HG03575 (cell line): ENCODE data around the gene HVCN1.

Experiments used
- ATAC-seq: cut with Tn5 transposase; IDR thresholded peaks from one replicate; pipeline ENCODE4 v1.9.1; 2021; ENCODE audit not compliant: unreplicated experiment, insufficient number of reproducible peaks, low FRiP score; ENCODE audit errors: extremely low read depth

HVCN1 gene

DNA sequence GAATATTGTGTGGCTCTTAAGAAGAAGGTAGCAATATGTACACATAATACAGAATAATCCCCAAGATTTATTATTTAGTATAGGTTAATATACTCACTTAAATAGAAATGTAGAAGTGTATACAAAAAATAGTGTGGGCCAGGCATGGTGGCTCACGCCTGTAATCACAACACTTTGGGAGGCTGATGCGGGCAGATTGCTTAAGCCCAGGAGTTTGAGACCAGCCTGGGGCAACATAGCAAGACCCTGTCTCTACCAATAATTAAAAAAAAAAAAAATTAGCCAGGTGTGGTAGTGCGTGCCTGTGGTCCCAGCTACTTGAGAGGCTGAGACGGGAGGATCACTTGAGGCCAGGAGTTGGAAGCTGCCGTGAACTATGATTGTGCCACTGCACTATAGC lies 15.3 kb upstream of the HVCN1 start:
- ATAC-seq, result no peak

DNA sequence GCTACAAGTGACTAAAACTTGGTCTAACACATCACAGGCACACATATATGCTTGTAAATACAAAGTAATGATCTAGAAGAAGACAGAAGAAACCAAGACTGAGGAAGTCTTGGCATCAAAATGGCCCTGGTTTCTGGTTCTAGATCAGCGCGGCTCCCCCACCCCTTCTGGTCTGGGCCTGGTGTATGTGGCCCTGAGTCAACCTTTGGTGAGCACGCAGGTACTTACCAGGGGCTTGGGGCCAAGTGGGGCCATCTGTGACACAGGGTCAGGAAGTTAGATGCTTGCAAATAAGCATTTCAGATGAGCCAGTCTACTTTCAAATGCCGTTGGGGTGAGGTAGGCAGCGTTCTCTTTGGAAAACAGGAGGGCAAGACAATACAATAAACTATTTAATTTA lies 13.2 kb upstream of the HVCN1 start:
- ATAC-seq, result no peak

DNA sequence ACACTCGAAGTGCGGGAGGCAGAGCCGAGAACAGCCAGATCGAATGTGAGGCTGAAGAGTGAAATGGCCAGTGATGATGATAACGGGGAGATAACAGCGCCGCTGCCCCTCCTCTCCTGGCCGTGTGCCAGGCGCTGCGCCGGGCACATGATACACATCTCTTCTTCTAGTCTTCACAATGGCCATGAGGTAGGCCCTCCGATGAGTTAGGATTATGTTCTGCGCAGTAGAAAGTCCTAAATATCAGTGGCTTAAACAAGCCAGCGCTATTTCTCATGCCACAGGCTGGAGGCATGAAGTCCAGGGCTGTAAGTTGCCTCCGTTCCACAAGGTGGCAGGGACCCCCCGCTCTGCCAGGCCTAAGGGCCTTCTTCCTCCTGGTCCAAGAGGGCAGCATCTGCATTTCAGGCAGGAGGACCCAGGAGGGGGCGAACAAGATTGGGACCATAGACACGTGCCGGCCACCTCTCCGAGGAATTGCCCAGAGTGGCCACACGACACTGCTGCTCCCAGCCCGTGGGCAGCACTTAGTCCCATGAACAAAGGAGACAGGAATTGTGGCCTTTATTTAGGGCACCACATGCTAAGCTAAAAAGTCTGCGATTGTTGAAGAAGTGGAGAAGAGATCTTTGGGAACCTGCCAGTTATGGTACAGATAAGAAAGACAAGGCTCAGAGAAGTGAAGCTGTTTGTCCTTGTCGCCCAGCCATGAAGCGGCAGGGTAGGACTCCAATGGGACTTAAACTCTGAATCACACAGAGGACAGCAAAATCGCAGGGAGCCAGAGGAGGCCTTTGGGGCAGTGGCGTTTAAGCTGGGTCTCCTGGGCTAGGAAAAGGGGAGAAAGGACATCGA lies 10.9 kb upstream of the HVCN1 start:
- no peak for ATAC-seq

DNA sequence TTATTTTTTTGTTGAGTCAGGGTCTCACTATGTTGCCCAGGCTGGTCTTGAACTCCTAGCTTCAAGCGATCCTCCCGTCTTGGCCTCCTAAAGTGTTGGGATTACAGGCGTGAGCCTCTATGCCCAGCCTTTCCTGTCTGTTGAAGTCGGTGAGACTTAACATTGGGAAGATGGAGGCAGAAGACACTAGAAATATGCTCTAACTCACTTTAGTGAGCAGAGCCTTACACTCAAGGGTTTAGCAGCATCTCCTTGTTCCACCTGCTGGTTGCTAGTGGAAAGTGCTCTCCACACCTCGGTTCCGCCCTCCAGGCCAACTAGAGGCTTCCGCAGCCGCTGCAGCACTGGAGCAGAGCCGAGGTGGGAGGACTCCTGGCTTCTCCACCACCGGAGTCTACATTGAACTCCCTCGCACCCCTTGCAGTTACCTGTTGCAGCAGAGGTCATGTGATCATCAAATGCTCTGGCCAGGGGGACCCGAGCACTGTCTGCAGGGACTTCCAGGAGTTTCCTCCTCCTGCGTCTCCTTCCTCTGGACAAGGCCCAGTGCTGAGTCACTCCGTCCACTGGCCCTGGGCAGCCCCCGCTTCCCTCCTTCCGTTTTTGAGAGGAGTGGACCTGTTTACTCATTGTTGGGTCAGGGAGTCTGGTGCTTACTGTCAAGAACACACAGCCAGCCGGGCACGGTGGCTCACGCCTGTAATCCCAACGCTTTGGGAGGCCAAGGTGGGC lies 9.4 kb upstream of the HVCN1 start:
- ATAC-seq, result peak; percentile 70

DNA sequence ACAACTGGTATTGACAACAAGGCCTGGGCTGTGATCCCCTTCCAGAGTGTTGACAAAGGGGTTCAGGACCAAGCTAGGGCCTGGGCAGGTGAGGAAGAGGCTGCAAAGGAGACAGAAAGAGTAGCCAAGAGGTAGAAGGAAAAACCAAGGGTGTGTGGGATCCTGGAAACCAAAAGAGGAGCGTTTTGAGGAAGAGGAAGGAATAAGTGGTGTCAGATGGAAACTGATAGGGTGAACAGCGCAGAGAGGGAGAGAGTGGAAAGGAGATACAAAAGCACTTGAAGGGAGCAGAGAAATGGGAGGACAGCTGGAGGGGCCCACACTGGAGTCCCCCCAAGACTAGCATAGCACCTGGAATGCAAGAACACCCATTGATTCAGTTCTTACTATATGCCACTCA lies 8.3 kb upstream of the HVCN1 start:
- no peak for ATAC-seq

DNA sequence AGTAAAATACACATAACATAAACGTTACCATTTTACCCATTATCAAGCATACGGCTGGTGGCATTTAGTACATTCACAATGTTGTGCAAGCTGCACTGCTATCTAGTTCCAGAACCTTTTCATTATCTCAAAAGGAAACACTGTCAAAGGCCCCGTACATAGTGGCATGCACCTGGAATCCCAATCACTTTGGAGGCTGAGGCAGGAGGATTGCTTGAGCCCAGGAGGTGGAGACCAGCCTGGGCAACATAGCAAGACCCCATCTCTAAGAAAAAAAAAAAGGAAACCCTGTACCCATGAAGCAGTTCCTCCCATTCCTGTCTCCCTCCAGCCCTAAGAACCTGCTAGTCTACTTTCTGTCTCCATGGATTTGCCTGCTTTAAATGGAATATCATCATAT lies 7.4 kb upstream of the HVCN1 start:
- ATAC-seq, result no peak

DNA sequence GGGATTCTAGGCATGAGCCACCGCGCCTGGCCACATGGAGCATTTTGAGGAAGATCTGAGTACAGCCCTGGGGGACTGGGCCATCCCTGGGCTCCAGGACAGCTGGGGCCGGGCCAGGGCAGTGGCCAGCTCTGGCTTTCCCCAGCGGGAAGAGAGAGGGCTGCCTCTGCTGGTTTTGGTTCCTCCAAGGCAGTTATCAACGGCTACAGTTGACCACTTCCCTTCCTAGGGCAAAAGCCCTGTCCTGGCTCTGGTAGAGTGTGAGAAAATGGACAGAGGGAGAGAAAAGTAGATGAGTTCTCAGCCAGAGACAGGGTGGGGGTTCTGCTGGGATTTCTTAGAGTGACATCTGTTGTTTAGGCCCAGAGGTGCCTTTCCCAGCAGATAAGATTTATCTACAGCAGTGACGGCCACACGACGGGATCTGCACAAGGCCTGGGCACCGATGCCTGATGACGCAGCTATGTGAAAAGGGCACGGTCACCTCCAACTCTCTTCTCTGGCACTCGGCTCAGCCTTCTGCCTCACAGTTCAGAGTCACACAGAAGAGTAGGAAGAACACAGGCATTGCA lies 5.5 kb upstream of the HVCN1 start:
- no peak for ATAC-seq

DNA sequence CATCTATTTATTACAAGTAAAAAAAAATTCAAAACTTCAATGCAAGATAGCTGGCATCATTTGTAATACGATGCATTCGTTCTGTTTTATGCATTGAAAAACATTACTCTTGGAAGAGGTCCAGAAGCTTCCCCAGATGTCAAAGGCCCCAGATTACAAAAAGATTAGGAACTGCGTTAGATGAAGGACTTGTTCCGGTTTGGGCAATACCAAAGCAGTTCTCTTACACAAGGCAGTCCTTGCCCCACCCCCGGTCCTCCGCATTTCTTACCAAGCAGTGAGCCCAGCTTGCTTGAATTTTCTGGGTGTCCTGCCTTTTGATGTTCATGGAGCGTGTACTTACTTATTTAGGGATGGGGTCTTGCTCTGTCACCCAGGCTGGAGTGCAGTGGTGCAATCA lies 4.8 kb upstream of the HVCN1 start:
- no peak for ATAC-seq

DNA sequence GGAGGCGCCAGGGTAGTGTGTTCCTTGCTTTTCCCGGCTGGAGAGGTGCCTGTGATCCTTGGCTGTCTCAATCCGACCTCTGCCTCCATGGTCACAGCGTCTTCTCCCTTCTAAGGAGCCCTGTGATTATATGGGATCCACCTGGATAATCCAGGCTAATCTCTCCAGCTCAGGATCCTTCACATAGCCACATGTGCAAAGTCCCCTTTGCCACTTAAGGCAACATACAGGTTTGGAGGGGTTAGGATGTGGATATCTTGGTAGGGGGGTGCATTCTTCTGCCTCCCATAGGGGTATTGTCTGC lies 1.2 kb upstream of the HVCN1 start:
- ATAC-seq, result no peak

DNA sequence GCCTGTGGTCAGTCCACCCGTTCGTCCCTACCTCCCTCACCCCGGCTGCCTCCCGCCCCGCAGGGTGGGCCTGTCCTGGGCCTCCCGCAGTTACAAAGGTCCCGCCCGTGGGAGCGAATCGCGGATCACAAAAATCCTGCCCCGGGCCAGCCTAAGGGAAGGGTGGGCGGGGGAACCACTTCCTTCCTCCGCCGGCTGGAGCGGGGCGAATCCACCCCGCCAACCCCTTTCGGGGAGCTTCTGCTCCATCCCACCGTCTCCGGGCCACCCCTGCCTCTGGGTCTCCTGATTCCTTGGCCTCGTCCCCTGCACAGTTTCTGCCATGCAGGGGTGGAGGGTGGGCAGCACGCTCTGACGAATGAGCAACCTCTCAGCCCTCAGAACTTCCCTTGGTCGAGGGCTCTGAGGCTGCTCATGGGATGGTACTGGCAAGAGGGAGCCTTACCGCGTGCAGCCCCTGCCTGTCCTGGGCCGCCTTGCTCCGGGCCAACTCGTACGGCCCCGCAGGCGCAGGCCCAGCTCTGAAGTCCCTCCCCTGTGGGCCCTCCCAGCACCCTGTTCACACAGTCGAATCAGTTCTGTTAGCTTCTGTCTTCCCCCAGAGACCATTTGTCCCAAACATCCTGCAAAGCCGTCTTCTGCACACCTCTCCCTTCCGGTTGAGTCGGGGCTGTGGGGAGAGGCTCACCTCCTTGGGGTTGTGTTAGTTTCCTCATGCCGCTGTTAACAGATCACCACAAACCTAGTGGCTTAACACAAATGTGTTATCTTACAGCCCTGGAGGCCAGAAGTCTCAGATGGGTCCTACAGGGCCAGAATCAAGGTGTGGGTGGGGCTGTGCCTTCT lies 589 bp upstream of the HVCN1 start:
- no peak for ATAC-seq

DNA sequence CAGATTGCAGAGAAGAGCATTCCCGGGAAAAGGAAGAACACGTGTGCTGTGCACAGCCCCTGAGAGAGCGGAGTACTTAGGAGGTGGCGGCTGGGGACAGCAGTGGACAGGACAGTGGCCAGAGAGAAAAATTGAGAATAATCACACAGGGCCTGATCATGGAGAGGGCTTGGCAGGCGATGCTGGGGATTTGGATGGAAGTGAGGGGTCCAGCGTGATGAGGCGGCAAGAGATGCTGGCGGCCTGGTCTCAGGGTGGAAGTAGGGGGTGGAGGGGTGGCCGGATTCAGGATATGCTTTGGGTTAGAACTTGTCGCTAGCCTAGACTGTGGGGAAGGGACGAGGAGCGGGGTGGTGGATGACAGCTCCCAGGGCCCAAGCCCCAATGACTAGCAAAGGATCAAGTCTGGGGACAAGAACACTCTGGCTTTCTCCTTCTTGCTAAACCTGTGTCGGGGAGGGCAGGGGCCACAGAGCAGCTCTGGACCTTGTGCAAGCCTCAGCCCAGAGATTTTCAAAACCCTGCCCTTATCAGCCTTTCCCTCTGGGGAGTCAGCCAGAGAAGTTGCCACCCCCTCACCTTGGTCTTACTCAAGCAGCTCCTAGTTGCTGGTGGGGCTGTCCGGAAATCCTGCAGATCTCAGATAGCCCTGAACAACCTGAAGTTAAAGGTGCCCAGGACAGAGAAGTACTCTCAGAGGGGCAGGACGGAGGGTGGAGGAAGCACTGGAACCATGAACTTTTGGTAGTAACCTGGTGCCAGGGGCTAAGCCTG lies 1.3 kb downstream of the HVCN1 start:
- no peak for ATAC-seq

DNA sequence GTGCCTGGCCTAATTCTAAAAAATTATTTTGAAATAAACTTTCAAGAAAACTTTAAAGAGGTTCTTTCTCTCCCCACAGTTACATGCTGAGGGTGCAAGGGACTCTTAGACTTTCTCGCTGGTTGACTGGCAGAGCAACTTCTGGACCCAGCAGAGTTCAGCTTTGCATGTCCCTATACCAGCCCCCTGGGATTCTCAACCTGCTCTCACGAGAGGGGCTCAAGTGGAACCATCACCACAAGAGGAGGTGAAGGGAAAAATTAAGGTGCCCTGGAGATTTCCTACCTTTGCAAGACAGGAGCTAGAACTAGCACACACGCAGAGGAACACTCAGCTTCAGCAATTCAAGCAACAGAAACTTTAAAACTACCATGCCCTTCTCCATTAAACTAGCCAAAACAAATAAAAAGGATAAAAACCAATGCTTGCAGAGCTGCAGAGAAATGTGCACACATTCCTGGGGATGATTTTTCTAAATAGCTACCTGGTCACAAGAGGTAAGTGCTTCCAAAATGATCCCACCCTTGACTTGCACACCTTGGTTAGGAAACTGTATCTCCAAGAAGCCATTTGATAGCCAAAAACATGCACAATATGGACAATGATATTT lies 2.5 kb downstream of the HVCN1 start:
- ATAC-seq, result no peak

DNA sequence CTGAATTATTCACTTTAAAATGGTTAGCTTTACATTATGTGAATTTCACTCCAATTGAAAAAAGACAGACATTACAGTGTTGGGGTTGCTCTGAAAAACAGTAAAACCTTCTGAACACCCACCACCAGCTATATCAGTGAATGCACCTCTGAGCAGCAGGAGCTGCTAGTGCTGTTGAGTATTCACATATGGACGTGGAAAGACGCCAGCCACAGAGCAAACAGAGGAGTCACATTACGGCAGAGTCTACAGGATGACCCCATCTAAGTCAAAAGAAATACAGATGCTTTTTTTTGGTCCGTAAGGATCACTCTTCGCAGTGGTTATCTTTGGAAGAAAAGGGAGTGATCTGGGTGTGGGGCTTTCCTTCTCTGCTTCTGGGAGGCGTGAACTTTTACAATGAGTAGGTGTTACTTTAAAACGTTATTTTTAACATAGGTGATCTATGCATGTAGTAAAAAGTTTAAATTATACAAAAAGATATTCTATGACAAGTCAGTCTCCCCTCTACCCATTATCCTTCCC lies 4.5 kb downstream of the HVCN1 start:
- no peak for ATAC-seq

DNA sequence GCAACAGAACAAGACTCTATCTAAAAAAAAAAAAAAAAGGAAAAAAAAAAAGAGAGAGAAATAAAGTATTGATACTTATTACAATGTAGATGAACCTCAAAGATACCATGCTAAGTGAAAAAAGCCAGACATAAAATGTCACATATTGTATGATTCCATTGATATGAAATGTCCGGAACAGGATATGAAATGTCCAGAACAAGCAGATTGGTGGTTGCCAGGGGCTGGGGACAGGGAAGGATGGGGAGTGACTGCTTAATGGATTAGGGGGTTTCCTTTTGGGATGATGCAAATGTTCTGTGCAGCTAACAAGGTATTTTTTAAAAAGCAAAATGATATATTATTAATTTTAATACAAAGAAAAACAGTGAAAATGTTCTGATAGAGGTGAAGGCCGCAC lies 5.0 kb downstream of the HVCN1 start:
- no peak for ATAC-seq

DNA sequence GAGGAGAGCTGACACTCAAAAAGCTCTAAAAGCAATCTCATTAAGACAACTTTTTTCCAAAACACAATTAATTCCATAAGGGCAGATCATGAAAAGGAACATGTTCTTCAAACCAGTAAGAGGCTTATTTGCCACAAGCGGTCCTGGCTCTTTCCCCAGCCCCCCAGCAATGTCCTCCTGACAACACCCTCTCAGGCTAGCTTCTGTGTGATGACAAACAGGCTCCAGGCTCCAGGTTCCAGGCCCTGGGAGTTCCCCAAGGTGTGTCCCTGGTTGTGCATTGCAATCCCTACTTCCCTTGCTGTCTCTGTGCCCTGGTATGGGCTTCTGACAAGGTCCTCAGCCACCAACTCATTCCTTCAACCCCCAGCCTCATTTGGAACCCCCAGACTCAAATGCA lies 8.9 kb downstream of the HVCN1 start:
- no peak for ATAC-seq

DNA sequence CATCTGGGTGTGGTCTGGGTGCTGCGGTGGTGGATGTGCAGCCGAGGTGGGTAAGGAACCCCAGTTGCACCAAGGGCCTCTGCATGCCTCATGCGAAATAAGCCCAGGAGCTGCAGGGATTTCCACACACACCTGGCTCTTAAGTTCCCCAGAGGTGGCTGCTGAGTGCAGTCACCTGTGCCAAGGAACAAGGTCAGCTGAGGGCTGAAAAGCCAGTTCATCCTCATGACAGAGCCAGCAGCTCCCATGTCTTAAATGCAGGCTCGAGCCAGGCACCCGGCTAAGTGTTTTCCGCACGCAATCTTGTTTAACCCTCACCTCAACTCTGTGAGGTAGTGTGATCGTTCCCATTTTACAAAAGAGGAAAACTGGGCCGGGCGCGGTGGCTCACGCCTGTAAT lies 9.7 kb downstream of the HVCN1 start:
- ATAC-seq, result no peak

DNA sequence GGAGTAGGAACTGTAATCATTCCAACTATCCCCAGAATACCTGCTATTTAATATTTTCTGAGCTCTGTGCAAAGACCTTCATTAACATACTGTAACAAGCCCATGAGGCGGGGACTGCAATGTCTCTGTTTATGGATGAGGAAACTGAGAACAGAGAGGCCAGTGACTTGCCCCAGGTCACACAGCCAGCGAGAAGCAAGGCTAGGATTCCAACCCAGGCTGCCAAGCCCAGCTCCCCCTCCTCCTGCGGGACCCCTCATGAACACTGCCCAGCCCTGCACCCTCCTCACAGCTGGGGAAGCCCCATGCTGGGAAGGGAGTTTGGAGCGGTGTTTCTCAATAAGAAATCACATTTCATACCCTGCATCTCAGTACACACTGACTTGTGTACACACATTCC lies 10.9 kb downstream of the HVCN1 start:
- no peak for ATAC-seq

DNA sequence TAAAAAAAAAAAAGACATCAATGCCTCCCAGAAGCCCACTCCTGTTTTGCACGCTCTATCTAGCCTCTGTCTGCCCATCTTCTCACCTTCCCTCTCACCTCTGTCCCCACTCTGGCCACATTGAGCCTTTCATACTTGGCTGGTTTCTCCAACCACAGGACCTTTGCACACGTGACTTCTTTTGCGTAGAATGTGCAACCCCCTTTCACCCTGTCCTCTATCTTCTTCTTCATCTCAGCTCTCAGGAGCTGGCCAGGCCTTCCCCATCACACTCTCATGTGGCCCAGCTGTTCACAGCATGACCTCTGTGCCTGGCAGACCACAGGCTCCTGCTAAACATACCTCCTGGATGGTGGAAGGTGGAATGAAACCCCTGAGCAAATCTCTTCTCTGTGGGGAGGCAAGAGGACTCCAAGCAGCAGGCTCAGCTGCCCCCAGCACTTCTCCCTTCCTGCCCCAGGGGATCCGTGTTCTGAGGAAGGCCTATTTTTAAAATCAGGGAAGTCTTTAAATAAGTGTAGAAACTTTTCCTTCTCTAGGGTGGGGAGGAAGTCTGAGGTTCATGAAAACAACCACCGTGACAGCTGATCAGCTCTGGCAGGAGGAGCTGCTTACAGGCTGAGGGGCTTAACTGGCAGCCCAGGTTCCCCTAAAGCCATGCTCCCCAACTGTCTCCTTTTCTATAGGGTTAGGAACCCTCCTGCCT lies 11.6 kb downstream of the HVCN1 start:
- peak; percentile 33 for ATAC-seq
